Natural killer cell (primary cell): ENCODE measurements around the gene GUCA2B. TPM values are rescaled to one million over a fixed set of nuclear protein-coding genes. Genes with fewer than 3 reads are reported as not detected.

Experiments used
- ATAC-seq, 3 donors: fragments of 150-1000 bp in 2 of 3; fragments of 200-7000 bp in 1 of 3; cut with Tn5 transposase; 1 replicate in 1 of 3; 2 replicates in 2 of 3; pipeline ENCODE4 v1.10.0; 2021; ENCODE audit warnings: mild to moderate bottlenecking in 2 of 3, moderate library complexity in 2 of 3
- DNase-seq, 2 donors: peaks; one replicate each; pipeline versions ENCODE4 v3.0.0 to v3.0.0-alpha.2; 2013 to 2021; ENCODE audit warnings: mixed read lengths in 1 of 2
- H3K27ac ChIP-seq: one replicate; pipeline ENCODE4 v1.5.1; 2013; ENCODE audit warnings: mild to moderate bottlenecking, low read length
- H3K27me3 ChIP-seq: one replicate; pipeline ENCODE4 v1.6.1; 2013; ENCODE audit warnings: low read length; ENCODE audit not compliant: control insufficient read depth, insufficient read depth
- H3K36me3 ChIP-seq: one replicate; pipeline ENCODE4 v1.6.1; 2013; ENCODE audit warnings: low read length; ENCODE audit not compliant: control insufficient read depth, insufficient read depth
- H3K4me1 ChIP-seq: one replicate; pipeline ENCODE4 v1.6.1; 2013; ENCODE audit warnings: low read length; ENCODE audit not compliant: control insufficient read depth, insufficient read depth
- H3K4me3 ChIP-seq: one replicate; pipeline ENCODE4 v1.5.1; 2013; ENCODE audit warnings: low read length
- H3K9me3 ChIP-seq: one replicate; pipeline ENCODE4 v1.6.1; 2013; ENCODE audit warnings: low read length; ENCODE audit not compliant: control insufficient read depth, insufficient read depth
- H3K27ac Mint-ChIP-seq, 2 donors: one replicate each; pipeline ENCODE4 v1.8.0; 2022; ENCODE audit warnings: mild to moderate bottlenecking in 2 of 2, mixed read lengths in 2 of 2, moderate library complexity in 1 of 2
- H3K27me3 Mint-ChIP-seq, 2 donors: one replicate each; pipeline ENCODE4 v1.8.0; 2022; ENCODE audit warnings: low read depth in 2 of 2, mixed read lengths in 2 of 2
- H3K36me3 Mint-ChIP-seq: one replicate; pipeline ENCODE4 v1.8.0; 2022; ENCODE audit warnings: mixed read lengths
- H3K4me1 Mint-ChIP-seq, 2 donors: one replicate each; pipeline ENCODE4 v1.8.0; 2022; ENCODE audit warnings: mixed read lengths in 2 of 2
- H3K4me3 Mint-ChIP-seq: one replicate; pipeline ENCODE4 v1.8.0; 2022; ENCODE audit warnings: mild to moderate bottlenecking, moderate library complexity, mixed read lengths
- H3K9me3 Mint-ChIP-seq, 2 donors: one replicate each; pipeline ENCODE4 v1.8.0; 2022; ENCODE audit warnings: mixed read lengths in 2 of 2
- CTCF ChIP-seq: fragments of 200-600 bp; IDR thresholded peaks from one replicate; pipeline ENCODE4 v1.8.0; 2022; ENCODE audit warnings: antibody characterized with exemption
- WGBS: methylation state at CpG from one replicate; pipeline ENCODE4 v1.1.7; 2013; ENCODE audit warnings: missing lambda C conversion rate; ENCODE audit not compliant: insufficient coverage; 5-methylcytosine and 5-hydroxymethylcytosine counted together
- intact Hi-C: fragments of 100-400 bp; cut with micrococcal nuclease; formaldehyde crosslinking; loops from one replicate; pipeline ENCODE4 v1.14.2; 2022
- total RNA-seq, 4 donors: library from RNA; stranded (reverse); fragments of 120-200 nt in 1 of 4; gene quantifications; one replicate each; pipeline versions ENCODE4 v1.2.3 to v1.2.4, GENCODE V29; 2013 to 2022

The GUCA2B gene
- total RNA-seq, 3 donors from 2014 or later (not counting 1 experiment from before 2014, with no cell fraction given), result not detected

GRCh38 chr1:42173155-42173933 is 20.1 kb downstream of the GUCA2B start:
- no peak overlapping the region for H3K27ac ChIP-seq
- ATAC-seq (peak; percentile 75 to 86 (median 83)), DNase-seq (peak; percentile 65 to 74)
- H3K27ac Mint-ChIP-seq, result no peak overlapping the region
- H3K36me3 Mint-ChIP-seq, result no peaks in the 10 kb centered on the region
- H3K9me3 Mint-ChIP-seq, result no peaks in the 10 kb centered on the region
- WGBS, result 46% methylated on average over 9 of the region's 9 CpGs
- no peak overlapping the region for H3K4me3 ChIP-seq
- peak; percentile 93 for TF ChIP-seq CTCF
- intact Hi-C loops, result loop anchor here (1.0 to 5.0 kb wide), 3 partner anchors 361 to 657 kb away; no protein-coding TSS in a partner anchor
- no peak overlapping the region for H3K4me3 Mint-ChIP-seq
- H3K36me3 ChIP-seq, result no peaks in the 10 kb centered on the region
- H3K9me3 ChIP-seq, result no peaks in the 10 kb centered on the region
- peaks cover 0 to 4% of the 10 kb centered on the region in 2 donors for H3K4me1 Mint-ChIP-seq
- H3K27me3 Mint-ChIP-seq, result no peaks in the 10 kb centered on the region
- no peaks in the 10 kb centered on the region for H3K4me1 ChIP-seq
- no peaks in the 10 kb centered on the region for H3K27me3 ChIP-seq

GRCh38 chr1:42173961-42174735 is 20.9 kb downstream of the GUCA2B start:
- no peak for TF ChIP-seq CTCF
- ATAC-seq (no peak), DNase-seq (no peak)
- intact Hi-C loops, result loop anchor here (1.0 to 5.0 kb wide), 3 partner anchors 362 to 658 kb away; no protein-coding TSS in a partner anchor
- peaks cover 0 to 4% of the 10 kb centered on the region in 2 donors for H3K4me1 Mint-ChIP-seq
- peaks cover under 1% of the 10 kb centered on the region for H3K36me3 ChIP-seq
- no peak overlapping the region for H3K27ac Mint-ChIP-seq
- H3K9me3 Mint-ChIP-seq, result no peaks in the 10 kb centered on the region
- H3K27me3 ChIP-seq, result no peaks in the 10 kb centered on the region
- no peak overlapping the region for H3K27ac ChIP-seq
- H3K4me3 ChIP-seq, result no peak overlapping the region
- H3K27me3 Mint-ChIP-seq, result no peaks in the 10 kb centered on the region
- H3K36me3 Mint-ChIP-seq, result no peaks in the 10 kb centered on the region
- 95% methylated on average over 6 of the region's 8 CpGs for WGBS
- H3K4me1 ChIP-seq, result no peaks in the 10 kb centered on the region
- H3K9me3 ChIP-seq, result no peaks in the 10 kb centered on the region
- H3K4me3 Mint-ChIP-seq, result no peak overlapping the region

- no peak overlapping the region for H3K27ac ChIP-seq
- H3K27me3 ChIP-seq, result no peaks in the 10 kb centered on the region
- no peak overlapping the region for H3K27ac Mint-ChIP-seq
- H3K9me3 ChIP-seq, result no peaks in the 10 kb centered on the region
- intact Hi-C loops, result loop anchor here (5.0 kb wide), 1 partner anchor 162 kb away; the partner anchor contains the start of gene FOXJ3
- WGBS, result 96% methylated on average over 6 of the region's 7 CpGs
- H3K4me1 ChIP-seq, result no peaks in the 10 kb centered on the region
- DNase-seq, result no peak
- no peaks in the 10 kb centered on the region for H3K9me3 Mint-ChIP-seq
- H3K4me1 Mint-ChIP-seq, result peaks cover 0 to 4% of the 10 kb centered on the region in 2 donors
- no peaks in the 10 kb centered on the region for H3K27me3 Mint-ChIP-seq
- peaks cover 6% of the 10 kb centered on the region for H3K36me3 ChIP-seq
- ATAC-seq, result no peak
- no peak overlapping the region for H3K4me3 ChIP-seq
- H3K4me3 Mint-ChIP-seq, result no peak overlapping the region
- no peaks in the 10 kb centered on the region for H3K36me3 Mint-ChIP-seq
- no peak for TF ChIP-seq CTCF
These were observed 22.3 kb downstream of the GUCA2B start for GRCh38 chr1:42175314-42176054.
